Measurements from ENCODE around the gene RNF13.

- TF ChIP-seq CTCF (conservative IDR thresholded peaks at IDR 0.05 in 1 of 2, IDR thresholded peaks at IDR 0.05 in 1 of 2; ENCODE audit: low read depth in 1 of 2, low read length in 2 of 2) (no peak), EZH2 (IDR thresholded peaks at IDR 0.05; ENCODE audit: low read length, missing control alignments) (no peak)
Measured at GRCh38 chr3:149964291-149964690, 151.3 kb downstream of the RNF13 start.

Measured in fibroblast of lung (primary cell).